HepG2 (cell line): ENCODE measurements around the gene MAPK1. TPM values are rescaled to one million over a fixed set of nuclear protein-coding genes. Genes with fewer than 3 reads are reported as not detected.

Experiments used
- IRX3 ChIP-seq: sonication (generic); formaldehyde crosslinking; IDR thresholded peaks from 2 replicates; pipeline ENCODE4 v1.8.1; 2023; ENCODE audit warnings: mild to moderate bottlenecking, low read depth, missing genetic modification reagents, borderline replicate concordance
- NFE2 ChIP-seq: sonication (generic); formaldehyde crosslinking; IDR thresholded peaks from 2 replicates; pipeline ENCODE4 v1.4.0; 2020; ENCODE audit warnings: missing genetic modification reagents
- PAXIP1 ChIP-seq: sonication (generic); formaldehyde crosslinking; conservative IDR thresholded peaks from 2 replicates; pipeline ENCODE4 v1.4.0; 2020; ENCODE audit warnings: mild to moderate bottlenecking, missing genetic modification reagents, moderate library complexity
- RFX3 ChIP-seq: IDR thresholded peaks from 2 replicates; pipeline ENCODE4 v1.6.1; 2016; ENCODE audit warnings: missing biosample characterization, missing genetic modification reagents
- RXRA ChIP-seq: sonication (generic); formaldehyde crosslinking; IDR thresholded peaks from 2 replicates; pipeline ENCODE4 v1.5.1; 2020; ENCODE audit warnings: missing genetic modification reagents
- ZGPAT ChIP-seq: IDR thresholded peaks from 2 replicates; pipeline ENCODE4 v1.6.1; 2016; ENCODE audit warnings: mild to moderate bottlenecking
- ZNF251 ChIP-seq: sonication (generic); formaldehyde crosslinking; IDR thresholded peaks from 2 replicates; pipeline ENCODE4 v1.9.0; 2021; ENCODE audit warnings: mild to moderate bottlenecking, missing genetic modification reagents
- ZNF326 ChIP-seq: sonication (generic); formaldehyde crosslinking; IDR thresholded peaks from 2 replicates; pipeline ENCODE4 v1.4.0; 2020; ENCODE audit warnings: missing genetic modification reagents, borderline replicate concordance
- ZNF34 ChIP-seq: sonication (generic); formaldehyde crosslinking; IDR thresholded peaks from 2 replicates; pipeline ENCODE4 v1.4.0; 2020; ENCODE audit warnings: mild to moderate bottlenecking, missing genetic modification reagents, borderline replicate concordance
- ZNF383 ChIP-seq: sonication (generic); formaldehyde crosslinking; IDR thresholded peaks from 2 replicates; pipeline ENCODE4 v1.4.0; 2020; ENCODE audit warnings: missing genetic modification reagents, mild to moderate bottlenecking, borderline replicate concordance
- ZNF44 ChIP-seq: sonication (generic); formaldehyde crosslinking; IDR thresholded peaks from 2 replicates; pipeline ENCODE4 v1.5.1; 2020; ENCODE audit warnings: mild to moderate bottlenecking, missing genetic modification reagents
- ZNF503 ChIP-seq: sonication (generic); formaldehyde crosslinking; IDR thresholded peaks from 2 replicates; pipeline ENCODE4 v1.4.0; 2020; ENCODE audit warnings: missing genetic modification reagents
- ZNF564 ChIP-seq: sonication (generic); formaldehyde crosslinking; IDR thresholded peaks from 2 replicates; pipeline ENCODE4 v1.8.1; 2023; ENCODE audit warnings: mild to moderate bottlenecking, missing genetic modification reagents
- ZNF816 ChIP-seq: sonication (generic); formaldehyde crosslinking; IDR thresholded peaks from 2 replicates; pipeline ENCODE4 v1.8.0; 2022; ENCODE audit warnings: missing genetic modification reagents, mild to moderate bottlenecking, borderline replicate concordance
- polyA plus RNA-seq, 8 experiments: library from polyadenylated mRNA; depleted of rRNA in 3 of 8; stranded (reverse) in 7 of 8; unstranded in 1 of 8; fragments of >200 nt; fragmentation: Illumina TruSeq in 4 of 8; extraction: Trizol in 4 of 8; gene quantifications; 2 replicates each; pipeline versions ENCODE4 v1.2.1 to v1.2.3, GENCODE V29; 2011 to 2016; ENCODE audit warnings: low read depth in 4 of 8, missing spikeins in 1 of 8, mixed read lengths in 1 of 8; ENCODE audit not compliant: insufficient read depth in 1 of 8
- total RNA-seq, 5 experiments: library from RNA; depleted of rRNA; stranded (reverse); fragments of >200 nt; fragmentation: Illumina TruSeq; extraction: Trizol; gene quantifications; 2 replicates each; pipeline ENCODE4 v1.2.3, GENCODE V29; 2016; ENCODE audit warnings: low read depth in 1 of 5
- TF ChIP-seq, protein P1 (sequence below): sonication (generic); formaldehyde crosslinking; IDR thresholded peaks from 2 replicates; pipeline ENCODE4 v1.4.0; 2020; ENCODE audit warnings: missing genetic modification reagents
- TF ChIP-seq, protein P2 (sequence below): sonication (generic); formaldehyde crosslinking; IDR thresholded peaks from 2 replicates; pipeline ENCODE4 v1.5.1; 2020; ENCODE audit warnings: missing genetic modification reagents, mild to moderate bottlenecking, borderline replicate concordance

The MAPK1 gene
- total and polyA plus RNA-seq, 2 of the 13 experiments (the other 11 are each of a cell fraction or from before 2014, with no cell fraction given) = 107 to 114 TPM

GRCh38 chr22:21867528-21868266, at the start of gene MAPK1 (continued):
- 0 out of 2 replicates have a peak, but pooled peaks have one; percentile 34 for TF ChIP-seq PAXIP1 (CRISPR knock-in tag)
- no peak for TF ChIP-seq ZNF326 (CRISPR knock-in tag)
- TF ChIP-seq ZNF564 (CRISPR knock-in tag) = peak; percentile 75; the same call in 1 of the 2 replicates
- TF ChIP-seq NFE2 (CRISPR knock-in tag) = no peak
- peak; percentile 78; the same call in 1 of the 2 replicates for TF ChIP-seq ZGPAT (CRISPR knock-in tag)
- TF ChIP-seq RXRA (CRISPR knock-in tag) = 0 out of 2 replicates have a peak, but pooled peaks have one; percentile 29
- TF ChIP-seq, protein P1, sequence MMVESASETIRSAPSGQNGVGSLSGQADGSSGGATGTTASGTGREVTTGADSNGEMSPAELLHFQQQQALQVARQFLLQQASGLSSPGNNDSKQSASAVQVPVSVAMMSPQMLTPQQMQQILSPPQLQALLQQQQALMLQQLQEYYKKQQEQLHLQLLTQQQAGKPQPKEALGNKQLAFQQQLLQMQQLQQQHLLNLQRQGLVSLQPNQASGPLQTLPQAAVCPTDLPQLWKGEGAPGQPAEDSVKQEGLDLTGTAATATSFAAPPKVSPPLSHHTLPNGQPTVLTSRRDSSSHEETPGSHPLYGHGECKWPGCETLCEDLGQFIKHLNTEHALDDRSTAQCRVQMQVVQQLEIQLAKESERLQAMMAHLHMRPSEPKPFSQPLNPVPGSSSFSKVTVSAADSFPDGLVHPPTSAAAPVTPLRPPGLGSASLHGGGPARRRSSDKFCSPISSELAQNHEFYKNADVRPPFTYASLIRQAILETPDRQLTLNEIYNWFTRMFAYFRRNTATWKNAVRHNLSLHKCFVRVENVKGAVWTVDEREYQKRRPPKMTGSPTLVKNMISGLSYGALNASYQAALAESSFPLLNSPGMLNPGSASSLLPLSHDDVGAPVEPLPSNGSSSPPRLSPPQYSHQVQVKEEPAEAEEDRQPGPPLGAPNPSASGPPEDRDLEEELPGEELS = no peak; the same call in 1 of the 2 replicates
- TF ChIP-seq IRX3 (CRISPR knock-in tag) = no peak
- TF ChIP-seq RFX3 (CRISPR knock-in tag) = no peak
- no peak for TF ChIP-seq ZNF44 (CRISPR knock-in tag)
- no peak for TF ChIP-seq ZNF816
- no peak for TF ChIP-seq ZNF251 (CRISPR knock-in tag)
- TF ChIP-seq, protein P2, sequence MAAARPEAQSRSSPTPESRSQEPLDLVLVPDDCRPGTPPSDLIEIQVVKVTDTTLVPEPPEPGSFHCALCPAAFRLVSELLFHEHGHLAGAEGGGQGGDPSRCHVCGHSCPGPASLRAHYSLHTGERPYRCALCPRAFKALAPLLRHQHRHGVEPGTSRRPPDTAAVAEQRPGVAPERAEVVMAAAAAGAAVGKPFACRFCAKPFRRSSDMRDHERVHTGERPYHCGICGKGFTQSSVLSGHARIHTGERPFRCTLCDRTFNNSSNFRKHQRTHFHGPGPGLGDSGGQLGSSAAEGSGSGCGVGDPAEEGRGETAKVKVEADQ = peak; percentile 96
- no peak for TF ChIP-seq ZNF383 (CRISPR knock-in tag)
- TF ChIP-seq ZNF503 (CRISPR knock-in tag) = peak; percentile 20; the same call in 1 of the 2 replicates
- no peak for TF ChIP-seq ZNF34
